Thoracic aorta (tissue), 2 donors: ENCODE results near the gene MAGEC3. TPM values are rescaled to one million over a fixed set of nuclear protein-coding genes. Genes with fewer than 3 reads are reported as not detected.

ENCODE experiments used
- ATAC-seq: fragments of 150-250 bp; one replicate; pipeline ENCODE4 v1.8.0; 2017; ENCODE audit warnings: low read depth; ENCODE audit not compliant: insufficient number of reproducible peaks, low FRiP score
- DNase-seq: peaks from one replicate; pipeline ENCODE4 v3.0.0-alpha.2; 2020; ENCODE audit warnings: low spot score
- H3K27ac ChIP-seq, 2 donors: fragments of 200-600 bp; sonication (generic); 1 replicate in 1 of 2; 2 replicates in 1 of 2; pipeline ENCODE4 v1.5.1; 2016; ENCODE audit warnings: mild to moderate bottlenecking in 2 of 2, moderate library complexity in 2 of 2
- H3K27me3 ChIP-seq: fragments of 200-600 bp; sonication (generic); replicated peaks from 2 replicates; pipeline ENCODE4 v1.6.0; 2016; ENCODE audit warnings: mild to moderate bottlenecking; ENCODE audit not compliant: insufficient read depth
- H3K36me3 ChIP-seq: fragments of 200-600 bp; sonication (generic); one replicate; pipeline ENCODE4 v1.5.1; 2016
- H3K4me1 ChIP-seq, 2 donors: fragments of 200-600 bp; sonication (generic); 1 replicate in 1 of 2; 2 replicates in 1 of 2; pipeline versions ENCODE4 v1.5.1 to v1.6.0; 2016; ENCODE audit warnings: low read depth in 2 of 2, mild to moderate bottlenecking in 1 of 2; ENCODE audit not compliant: control insufficient read depth in 1 of 2
- H3K4me3 ChIP-seq: fragments of 200-600 bp; sonication (generic); 2 replicates; pipeline ENCODE4 v1.5.1; 2016; ENCODE audit warnings: mild to moderate bottlenecking
- H3K9me3 ChIP-seq: fragments of 200-600 bp; sonication (generic); 2 replicates; pipeline ENCODE4 v1.5.1; 2016
- CTCF ChIP-seq: fragments of 200-600 bp; sonication (generic); IDR thresholded peaks from one replicate; pipeline ENCODE4 v1.5.1; 2019; ENCODE audit warnings: antibody characterized with exemption
- total RNA-seq, 2 donors: library from RNA; depleted of rRNA; stranded (reverse); fragments of >200 nt; gene quantifications; one replicate each; pipeline versions ENCODE4 v1.1.0 to v1.2.3, GENCODE V29; 2016

The MAGEC3 gene
- total RNA-seq, 2 donors from 2014 or later: 1.8 to 9.5 TPM

GRCh38 chrX:141941234-141941633 lies 103.1 kb downstream of the MAGEC3 start:
- Histone ChIP-seq H3K9me3 (no peaks in the 10 kb centered on the region), H3K4me1 (no peaks in the 10 kb centered on the region), H3K4me3 (no peak overlapping the region), H3K36me3 (no peaks in the 10 kb centered on the region), H3K27me3 (no peaks in the 10 kb centered on the region), H3K27ac (no peak overlapping the region)
- ATAC-seq (no peak), DNase-seq (no peak)
- no peak for TF ChIP-seq CTCF

DNA sequence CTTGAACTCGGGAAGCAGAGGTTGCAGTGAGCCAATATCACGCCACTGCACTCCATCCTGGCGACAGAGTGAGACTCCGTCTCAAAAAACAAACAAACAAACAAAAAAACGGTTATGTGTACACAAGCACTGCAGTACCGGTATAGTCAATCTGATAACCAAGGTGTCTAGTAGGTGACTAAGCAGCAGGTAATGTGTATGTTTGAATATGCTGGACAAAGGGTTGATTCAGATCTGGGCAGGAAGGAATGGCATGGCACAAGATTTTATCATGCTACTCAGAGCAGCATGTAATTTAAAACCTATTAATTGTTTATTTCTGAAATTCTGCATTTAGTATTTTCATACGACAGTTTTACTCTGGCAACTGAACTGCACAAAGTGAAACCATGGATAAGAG lies 107.3 kb downstream of the MAGEC3 start:
- Histone ChIP-seq H3K9me3 (no peaks in the 10 kb centered on the region), H3K4me1 (no peaks in the 10 kb centered on the region), H3K36me3 (no peaks in the 10 kb centered on the region), H3K4me3 (no peak overlapping the region), H3K27ac (no peak overlapping the region), H3K27me3 (no peaks in the 10 kb centered on the region)
- ATAC-seq (no peak), DNase-seq (no peak)
- TF ChIP-seq CTCF: no peak

- ATAC-seq (no peak), DNase-seq (no peak)
- no peak for TF ChIP-seq CTCF
- H3K9me3 ChIP-seq: no peaks in the 10 kb centered on the region
- no peaks in the 10 kb centered on the region for H3K36me3 ChIP-seq
- H3K4me3 ChIP-seq: no peak overlapping the region
- H3K4me1 ChIP-seq: no peaks in the 10 kb centered on the region
- no peak overlapping the region for H3K27ac ChIP-seq
- H3K27me3 ChIP-seq: no peaks in the 10 kb centered on the region
Measured at GRCh38 chrX:141947350-141947749, 109.2 kb downstream of the MAGEC3 start.

Other genes with a start within 250 kb of the MAGEC3 start
- gene SPANXA2, start 248.6 kb upstream of the MAGEC3 start, total RNA-seq: 1 to 10 TPM in 1 of 2 donors, not detected in 1; 1.4 TPM
- gene SPANXD, start 139.6 kb upstream of the MAGEC3 start, total RNA-seq: not detected
- gene MAGEC1, start 65.6 kb downstream of the MAGEC3 start, total RNA-seq: not detected